NCI-H1694 treated with DMSO at 0.1 percent for 48 hours (cell line): ENCODE results near the gene RNF213.

ENCODE experiments used
- DNase-seq: peaks from one replicate; lab custom pipeline; 2025; lab: John Stamatoyannopoulos, UW

Gene RNF213

GRCh38 chr17:80433916-80434666 lies 173.4 kb downstream of the RNF213 start:
- no peak for DNase-seq

GRCh38 chr17:80437532-80437931 lies 176.9 kb downstream of the RNF213 start:
- DNase-seq = no peak

- no peak for DNase-seq
Measured at GRCh38 chr17:80438806-80439205, 178.2 kb downstream of the RNF213 start.

GRCh38 chr17:80439499-80439898 lies 178.8 kb downstream of the RNF213 start:
- no peak for DNase-seq

- DNase-seq = peak; percentile 33
Measured at GRCh38 chr17:80441133-80441578, 180.5 kb downstream of the RNF213 start.

GRCh38 chr17:80441598-80442322 lies 181.1 kb downstream of the RNF213 start:
- DNase-seq = no peak

GRCh38 chr17:80442323-80442659 lies 181.6 kb downstream of the RNF213 start:
- no peak for DNase-seq

- peak; percentile 20 for DNase-seq
Measured at GRCh38 chr17:80442764-80443163, 182.1 kb downstream of the RNF213 start.

GRCh38 chr17:80443498-80443897 lies 182.8 kb downstream of the RNF213 start:
- no peak for DNase-seq

- peak; percentile 91 for DNase-seq
Measured at GRCh38 chr17:80443916-80444643, 183.4 kb downstream of the RNF213 start.

GRCh38 chr17:80444644-80444979 lies 184.0 kb downstream of the RNF213 start:
- DNase-seq = no peak

- DNase-seq = peak; percentile 94
Measured at GRCh38 chr17:80445007-80445725, 184.5 kb downstream of the RNF213 start.

GRCh38 chr17:80445726-80446110 lies 185.1 kb downstream of the RNF213 start:
- DNase-seq = peak; percentile 94

GRCh38 chr17:80446645-80447405 lies 186.2 kb downstream of the RNF213 start:
- DNase-seq = peak; percentile 37

GRCh38 chr17:80447790-80448189 lies 187.1 kb downstream of the RNF213 start:
- no peak for DNase-seq
